Hepatocyte (in vitro differentiated cells): ENCODE data around the gene ANKRD62. TPM values are rescaled to one million over a fixed set of nuclear protein-coding genes. Genes with fewer than 3 reads are reported as not detected.

Source experiments
- DNase-seq: peaks from one replicate; pipeline ENCODE4 v3.0.0-alpha.2; 2016; ENCODE audit warnings: low spot score
- H2AFZ ChIP-seq: fragments of 200-600 bp; sonication (generic); 2 replicates; pipeline ENCODE4 v1.6.0; 2016; ENCODE audit warnings: antibody characterized with exemption, mild to moderate bottlenecking
- H3K27ac ChIP-seq: fragments of 200-600 bp; sonication (generic); 2 replicates; pipeline ENCODE4 v1.5.1; 2016; ENCODE audit warnings: mild to moderate bottlenecking
- H3K27me3 ChIP-seq: fragments of 200-600 bp; sonication (generic); 2 replicates; pipeline ENCODE4 v1.6.1; 2016
- H3K36me3 ChIP-seq: fragments of 200-600 bp; sonication (generic); replicated peaks from 2 replicates; pipeline ENCODE4 v1.5.1; 2016; ENCODE audit warnings: low read depth; ENCODE audit not compliant: insufficient read depth
- H3K4me1 ChIP-seq: fragments of 200-600 bp; sonication (generic); 2 replicates; pipeline ENCODE4 v1.5.1; 2016; ENCODE audit warnings: mild to moderate bottlenecking, moderate library complexity; ENCODE audit not compliant: insufficient read depth
- H3K4me2 ChIP-seq: fragments of 200-600 bp; sonication (generic); 2 replicates; pipeline ENCODE4 v1.6.0; 2016
- H3K4me3 ChIP-seq: fragments of 200-600 bp; sonication (generic); 2 replicates; pipeline ENCODE4 v1.5.1; 2016; ENCODE audit warnings: mild to moderate bottlenecking
- H3K79me2 ChIP-seq: fragments of 200-600 bp; sonication (generic); 2 replicates; pipeline ENCODE4 v1.6.0; 2017; ENCODE audit warnings: mild to moderate bottlenecking
- H3K9me2 ChIP-seq: fragments of 200-600 bp; sonication (generic); replicated peaks from 2 replicates; pipeline ENCODE4 v1.6.0; 2017; ENCODE audit warnings: mild to moderate bottlenecking; ENCODE audit not compliant: insufficient read depth
- H3K9me3 ChIP-seq: fragments of 200-600 bp; sonication (generic); 2 replicates; pipeline ENCODE4 v1.5.1; 2016; ENCODE audit warnings: low read depth, mild to moderate bottlenecking
- H4K20me1 ChIP-seq: fragments of 200-600 bp; sonication (generic); 2 replicates; pipeline ENCODE4 v1.6.0; 2016; ENCODE audit warnings: mild to moderate bottlenecking; ENCODE audit not compliant: insufficient read depth, poor library complexity, severe bottlenecking
- EZH2 ChIP-seq: fragments of 200-600 bp; sonication (generic); IDR thresholded peaks from 2 replicates; pipeline ENCODE4 v1.6.1; 2016; ENCODE audit warnings: antibody characterized with exemption, mild to moderate bottlenecking, borderline replicate concordance
- EZH2phosphoT487 ChIP-seq: fragments of 200-600 bp; sonication (generic); IDR thresholded peaks from one replicate; pipeline ENCODE4 v1.6.1; 2018; ENCODE audit warnings: antibody characterized with exemption, mild to moderate bottlenecking, low read depth, moderate library complexity; ENCODE audit not compliant: unreplicated experiment, severe bottlenecking
- WGBS: methylation state at CpG from one replicate; pipeline ENCODE4 v1.1.6; 2016; ENCODE audit warnings: low lambda C conversion rate; ENCODE audit errors: missing lambda C conversion rate; 5-methylcytosine and 5-hydroxymethylcytosine counted together
- polyA plus RNA-seq: library from polyadenylated mRNA; unstranded; fragments of >200 nt; fragmentation: Nextera tagmentation; extraction: Ambion mirVana; gene quantifications from 2 replicates; pipeline ENCODE4 v1.2.1, GENCODE V29; 2016
- total RNA-seq: library from RNA; depleted of rRNA; stranded (reverse); fragments of >200 nt; gene quantifications from 2 replicates; pipeline ENCODE4 v1.2.3, GENCODE V29; 2014
- TF ChIP-seq, protein P1 (sequence below): fragments of 200-600 bp; sonication (generic); IDR thresholded peaks from 2 replicates; pipeline ENCODE4 v1.5.1; 2016; ENCODE audit warnings: antibody characterized with exemption, mild to moderate bottlenecking; ENCODE audit not compliant: poor library complexity

Gene ANKRD62
- total and polyA plus RNA-seq, 2 experiments from 2014 or later = not detected

DNA sequence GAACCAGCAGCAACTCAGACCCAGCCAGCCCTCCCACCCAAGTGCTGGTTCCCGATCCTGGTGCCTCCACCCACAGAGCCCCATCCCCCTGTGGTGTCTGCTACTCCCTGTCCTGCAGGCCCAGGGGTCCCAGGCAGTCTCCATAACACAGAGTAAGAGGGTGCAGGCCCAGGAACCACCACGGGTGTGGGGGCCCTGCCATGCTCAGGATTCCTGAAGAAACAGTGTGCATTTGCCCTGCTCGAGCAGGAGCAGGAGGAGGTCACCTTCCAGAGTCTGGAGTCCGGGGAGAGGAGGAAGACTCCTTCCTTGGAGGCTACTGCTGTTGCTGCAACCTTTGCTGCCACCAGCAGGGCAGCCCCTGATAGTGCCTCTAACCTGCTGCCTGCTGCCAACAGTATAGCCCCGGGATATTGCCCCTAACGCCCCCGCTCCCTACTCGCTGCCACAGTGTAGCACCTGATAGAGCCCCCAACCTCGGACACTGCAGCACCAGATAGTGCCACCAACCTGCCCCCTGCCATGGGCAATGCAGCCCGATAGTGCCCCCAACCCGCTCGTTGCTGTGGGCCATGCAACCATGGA is 46.8 kb upstream of the ANKRD62 start:
- no peak for TF ChIP-seq EZH2
- TF ChIP-seq, protein P1, sequence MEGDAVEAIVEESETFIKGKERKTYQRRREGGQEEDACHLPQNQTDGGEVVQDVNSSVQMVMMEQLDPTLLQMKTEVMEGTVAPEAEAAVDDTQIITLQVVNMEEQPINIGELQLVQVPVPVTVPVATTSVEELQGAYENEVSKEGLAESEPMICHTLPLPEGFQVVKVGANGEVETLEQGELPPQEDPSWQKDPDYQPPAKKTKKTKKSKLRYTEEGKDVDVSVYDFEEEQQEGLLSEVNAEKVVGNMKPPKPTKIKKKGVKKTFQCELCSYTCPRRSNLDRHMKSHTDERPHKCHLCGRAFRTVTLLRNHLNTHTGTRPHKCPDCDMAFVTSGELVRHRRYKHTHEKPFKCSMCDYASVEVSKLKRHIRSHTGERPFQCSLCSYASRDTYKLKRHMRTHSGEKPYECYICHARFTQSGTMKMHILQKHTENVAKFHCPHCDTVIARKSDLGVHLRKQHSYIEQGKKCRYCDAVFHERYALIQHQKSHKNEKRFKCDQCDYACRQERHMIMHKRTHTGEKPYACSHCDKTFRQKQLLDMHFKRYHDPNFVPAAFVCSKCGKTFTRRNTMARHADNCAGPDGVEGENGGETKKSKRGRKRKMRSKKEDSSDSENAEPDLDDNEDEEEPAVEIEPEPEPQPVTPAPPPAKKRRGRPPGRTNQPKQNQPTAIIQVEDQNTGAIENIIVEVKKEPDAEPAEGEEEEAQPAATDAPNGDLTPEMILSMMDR = no peak
- TF ChIP-seq EZH2phosphoT487 = no peak
- Histone ChIP-seq H3K9me3 (no peaks in the 10 kb centered on the region), H3K36me3 (no peaks in the 10 kb centered on the region), H3K79me2 (no peaks in the 10 kb centered on the region), H3K4me1 (no peaks in the 10 kb centered on the region), H3K27ac (no peak overlapping the region), H3K4me3 (no peak overlapping the region), H3K27me3 (no peaks in the 10 kb centered on the region), H2AFZ (no peak overlapping the region), H4K20me1 (no peaks in the 10 kb centered on the region), H3K9me2 (no peaks in the 10 kb centered on the region), H3K4me2 (no peak overlapping the region)
- DNase-seq = no peak
- 82% methylated on average over 12 of the region's 12 CpGs for WGBS

DNA sequence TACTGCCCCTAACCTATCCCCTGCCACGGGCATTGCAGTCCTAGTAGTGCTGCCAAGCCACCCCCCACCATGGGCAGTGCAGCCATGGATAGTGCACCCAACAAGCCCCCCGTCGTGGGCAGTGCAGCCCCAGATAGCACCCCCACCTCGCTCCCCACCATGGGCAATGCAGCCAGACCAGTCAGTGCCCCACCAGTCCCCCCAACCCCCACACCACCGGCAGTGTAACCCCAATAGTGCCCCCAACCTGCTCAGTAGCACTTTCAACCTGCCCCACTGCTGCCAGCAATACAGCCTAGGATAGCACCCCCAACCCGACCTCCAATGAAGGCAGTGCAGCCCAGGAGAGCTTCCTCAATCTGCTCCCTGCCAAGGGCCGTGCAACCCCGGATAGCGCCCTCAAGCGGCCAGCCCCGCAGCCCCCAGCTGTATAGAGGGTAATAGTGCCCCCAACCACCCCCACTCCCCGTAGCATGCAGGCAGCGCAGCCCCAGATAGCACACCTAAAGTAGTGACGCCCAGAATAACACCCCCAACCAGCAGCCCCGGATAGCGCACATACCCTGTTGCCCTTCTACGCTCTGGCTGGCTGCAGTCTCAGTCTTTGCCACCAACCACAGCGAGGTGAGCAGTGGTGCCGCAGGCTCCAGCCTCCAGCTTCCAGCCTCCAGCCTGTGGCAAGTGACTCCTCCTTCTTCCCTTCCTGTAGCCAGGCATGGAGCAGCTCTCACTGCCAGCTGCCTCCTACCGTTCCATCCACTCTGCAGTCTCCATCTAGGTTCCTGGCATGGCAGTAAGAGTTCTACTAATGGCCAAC is 45.4 kb upstream of the ANKRD62 start:
- WGBS = 82% methylated on average over 17 of the region's 20 CpGs
- Histone ChIP-seq H3K9me2 (no peaks in the 10 kb centered on the region), H3K27me3 (no peaks in the 10 kb centered on the region), H4K20me1 (no peaks in the 10 kb centered on the region), H3K4me3 (no peak overlapping the region), H2AFZ (no peak overlapping the region), H3K9me3 (no peaks in the 10 kb centered on the region), H3K4me2 (no peak overlapping the region), H3K27ac (no peak overlapping the region), H3K79me2 (no peaks in the 10 kb centered on the region), H3K36me3 (no peaks in the 10 kb centered on the region), H3K4me1 (no peaks in the 10 kb centered on the region)
- TF ChIP-seq, protein P1 = no peak
- TF ChIP-seq EZH2phosphoT487 (no peak), EZH2 (no peak)
- DNase-seq = no peak

DNA sequence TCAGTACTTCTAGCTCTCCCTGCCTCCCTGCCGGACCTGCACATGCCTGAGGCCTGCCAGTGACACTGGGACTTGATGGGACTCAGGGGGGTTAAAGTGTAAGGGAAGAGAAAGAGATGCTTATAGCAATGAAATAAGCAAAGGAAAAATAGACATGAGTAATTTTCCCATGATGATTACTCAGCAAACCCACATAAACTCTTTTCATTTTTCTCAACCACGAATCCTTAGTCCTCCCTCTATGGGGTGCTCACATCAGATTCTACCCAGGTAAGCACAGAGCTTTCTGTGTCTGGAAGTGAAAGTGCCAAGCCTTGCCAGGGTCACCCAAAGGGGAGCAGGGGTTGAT is 44.8 kb upstream of the ANKRD62 start:
- 92% methylated on average over 2 of the region's 2 CpGs for WGBS
- H3K9me3 ChIP-seq = no peaks in the 10 kb centered on the region
- H3K4me2 ChIP-seq = no peak overlapping the region
- no peaks in the 10 kb centered on the region for H4K20me1 ChIP-seq
- H3K27ac ChIP-seq = no peak overlapping the region
- no peaks in the 10 kb centered on the region for H3K27me3 ChIP-seq
- H3K4me1 ChIP-seq = no peaks in the 10 kb centered on the region
- TF ChIP-seq EZH2 (no peak), EZH2phosphoT487 (no peak)
- TF ChIP-seq, protein P1 = no peak
- H2AFZ ChIP-seq = no peak overlapping the region
- no peaks in the 10 kb centered on the region for H3K79me2 ChIP-seq
- DNase-seq = no peak
- H3K36me3 ChIP-seq = no peaks in the 10 kb centered on the region
- H3K4me3 ChIP-seq = no peak overlapping the region
- no peaks in the 10 kb centered on the region for H3K9me2 ChIP-seq
